Stimulated activated CD4-positive, alpha-beta T cell treated with anti-CD3 and anti-CD28 coated beads, Interleukin-1b, Interleukin-23, amount 100 ng/mL, for 24 hours (primary cell): ENCODE data around the gene SIM2.

Experiments used
- DNase-seq, 4 experiments: peaks; one replicate each; pipeline ENCODE4 v3.0.0-alpha.2; 2020; ENCODE audit warnings: low read depth in 4 of 4, low spot score in 1 of 4

Gene SIM2

GRCh38 chr21:36762642-36763041 lies 63.7 kb downstream of the SIM2 start:
- DNase-seq = no peak

GRCh38 chr21:36763305-36763704 lies 64.4 kb downstream of the SIM2 start:
- no peak for DNase-seq

- no peak for DNase-seq
These were observed 66.3 kb downstream of the SIM2 start for GRCh38 chr21:36765229-36765628.

- no peak for DNase-seq
These were observed 67.6 kb downstream of the SIM2 start for GRCh38 chr21:36766511-36766910.

- DNase-seq = no peak
These were observed 68.2 kb downstream of the SIM2 start for GRCh38 chr21:36767096-36767495.

- no peak for DNase-seq
These were observed 69.6 kb downstream of the SIM2 start for GRCh38 chr21:36768496-36768895.

GRCh38 chr21:36769051-36769839 lies 70.3 kb downstream of the SIM2 start:
- no peak for DNase-seq

GRCh38 chr21:36773117-36773516 lies 74.2 kb downstream of the SIM2 start:
- DNase-seq = no peak

GRCh38 chr21:36773995-36774394 lies 75.1 kb downstream of the SIM2 start:
- no peak for DNase-seq

GRCh38 chr21:36776981-36777617 lies 78.2 kb downstream of the SIM2 start:
- DNase-seq = no peak

- no peak for DNase-seq
These were observed 81.9 kb downstream of the SIM2 start for GRCh38 chr21:36780861-36781260.

- DNase-seq = no peak
These were observed 84.9 kb downstream of the SIM2 start for GRCh38 chr21:36783612-36784374.

- DNase-seq = no peak
These were observed 86.0 kb downstream of the SIM2 start for GRCh38 chr21:36784947-36785346.

GRCh38 chr21:36785615-36786014 lies 86.7 kb downstream of the SIM2 start:
- DNase-seq = no peak

- DNase-seq = no peak
These were observed 87.3 kb downstream of the SIM2 start for GRCh38 chr21:36786186-36786585.

GRCh38 chr21:36788120-36788638 lies 89.3 kb downstream of the SIM2 start:
- DNase-seq = no peak

GRCh38 chr21:36790616-36791015 lies 91.7 kb downstream of the SIM2 start:
- no peak for DNase-seq

- DNase-seq = no peak
These were observed 92.3 kb downstream of the SIM2 start for GRCh38 chr21:36791180-36791579.

- no peak for DNase-seq
These were observed 93.0 kb downstream of the SIM2 start for GRCh38 chr21:36791695-36792470.

GRCh38 chr21:36792505-36792967 lies 93.6 kb downstream of the SIM2 start:
- no peak for DNase-seq

- no peak for DNase-seq
These were observed 97.2 kb downstream of the SIM2 start for GRCh38 chr21:36796070-36796469.
